HUES64 (cell line): ENCODE measurements around the gene MYO3B.
"Not testable (repeated sequence)": the region's sequence is repeated elsewhere in the genome, so short reads cannot be mapped to it uniquely, and the experiment has no call there.

Source experiments
- H3K27ac ChIP-seq: 2 replicates; pipeline ENCODE4 v1.7.0; 2013; ENCODE audit warnings: low read depth, low read length, inconsistent platforms
- H3K27me3 ChIP-seq: 2 replicates; pipeline ENCODE4 v1.6.1; 2013; ENCODE audit warnings: mild to moderate bottlenecking, low read length; ENCODE audit not compliant: insufficient read depth
- H3K36me3 ChIP-seq: 2 replicates; pipeline ENCODE4 v1.6.1; 2013; ENCODE audit warnings: mild to moderate bottlenecking, low read length; ENCODE audit not compliant: insufficient read depth
- H3K4me1 ChIP-seq: 2 replicates; pipeline ENCODE4 v1.6.1; 2013; ENCODE audit warnings: mild to moderate bottlenecking, low read length, moderate library complexity; ENCODE audit not compliant: insufficient read depth
- H3K4me3 ChIP-seq: 2 replicates; pipeline ENCODE4 v1.5.1; 2013; ENCODE audit warnings: mild to moderate bottlenecking, low read length, moderate library complexity
- H3K9ac ChIP-seq: 2 replicates; pipeline ENCODE4 v1.6.1; 2013; ENCODE audit warnings: mild to moderate bottlenecking, low read depth, low read length
- H3K9me3 ChIP-seq: 2 replicates; pipeline ENCODE4 v1.6.1; 2013; ENCODE audit warnings: low read depth, low read length; ENCODE audit not compliant: insufficient read depth
- WGBS: fragments of 150-250, 120-280 bp; methylation state at CpG from one replicate; pipeline ENCODE4 v1.1.7; 2013; ENCODE audit warnings: missing lambda C conversion rate; 5-methylcytosine and 5-hydroxymethylcytosine counted together

MYO3B gene

GRCh38 chr2:170196963-170197362, 19.0 kb downstream of the MYO3B start:
- H3K27me3 ChIP-seq = no peaks in the 10 kb centered on the region
- H3K36me3 ChIP-seq = no peaks in the 10 kb centered on the region
- 92% methylated on average over 3 of the region's 3 CpGs for WGBS
- H3K27ac ChIP-seq = no peak overlapping the region
- no peaks in the 10 kb centered on the region; the same call in 1 of the 2 replicates for H3K4me1 ChIP-seq
- no peak overlapping the region for H3K4me3 ChIP-seq
- H3K9me3 ChIP-seq = no peaks in the 10 kb centered on the region
- H3K9ac ChIP-seq = no peak overlapping the region

GRCh38 chr2:170201275-170201674, 23.3 kb downstream of the MYO3B start:
- Histone ChIP-seq H3K9me3 (no peaks in the 10 kb centered on the region), H3K36me3 (no peaks in the 10 kb centered on the region), H3K9ac (no peak overlapping the region), H3K4me3 (no peak overlapping the region), H3K27me3 (no peaks in the 10 kb centered on the region), H3K4me1 (no peaks in the 10 kb centered on the region; the same call in 1 of the 2 replicates), H3K27ac (no peak overlapping the region)
- 92% methylated on average over 1 of the region's 1 CpG for WGBS

DNA sequence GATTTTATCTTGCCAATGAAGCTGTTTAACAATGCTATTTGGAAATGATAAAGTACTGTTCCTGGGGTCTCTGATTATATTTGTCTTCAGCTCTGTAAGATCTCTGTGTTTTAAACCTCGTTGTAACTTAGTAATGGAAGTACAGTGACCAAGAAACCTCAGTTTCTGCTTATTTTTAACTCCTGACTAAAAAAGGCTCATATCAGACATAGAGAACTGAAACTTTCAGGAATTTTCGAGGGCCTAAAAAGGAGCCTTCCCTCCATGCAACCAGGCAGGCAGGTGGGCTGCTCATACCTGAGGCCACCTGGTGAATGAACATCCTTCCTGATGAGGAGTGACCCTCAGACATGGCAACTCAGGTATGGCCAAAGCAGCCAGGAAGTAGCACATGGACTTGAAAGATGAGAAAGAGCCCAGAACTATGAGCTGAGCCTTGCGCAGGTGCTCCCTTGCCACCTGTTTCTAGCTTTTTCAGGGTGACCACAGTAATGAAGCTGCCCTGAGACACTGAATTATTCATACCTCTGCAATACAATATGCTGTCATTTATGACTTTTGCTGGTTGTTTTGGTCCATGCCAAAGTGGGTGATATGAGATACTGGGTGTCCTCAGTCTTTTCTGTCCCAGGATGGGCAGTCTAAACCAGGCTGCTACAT, 23.9 kb downstream of the MYO3B start:
- Histone ChIP-seq H3K4me1 (no peaks in the 10 kb centered on the region), H3K9ac (no peak overlapping the region), H3K4me3 (no peak overlapping the region), H3K36me3 (no peaks in the 10 kb centered on the region), H3K27ac (no peak overlapping the region), H3K9me3 (peaks cover 1% of the 10 kb centered on the region; the same call in 1 of the 2 replicates), H3K27me3 (no peaks in the 10 kb centered on the region)
- 91% methylated on average over 3 of the region's 3 CpGs for WGBS

DNA sequence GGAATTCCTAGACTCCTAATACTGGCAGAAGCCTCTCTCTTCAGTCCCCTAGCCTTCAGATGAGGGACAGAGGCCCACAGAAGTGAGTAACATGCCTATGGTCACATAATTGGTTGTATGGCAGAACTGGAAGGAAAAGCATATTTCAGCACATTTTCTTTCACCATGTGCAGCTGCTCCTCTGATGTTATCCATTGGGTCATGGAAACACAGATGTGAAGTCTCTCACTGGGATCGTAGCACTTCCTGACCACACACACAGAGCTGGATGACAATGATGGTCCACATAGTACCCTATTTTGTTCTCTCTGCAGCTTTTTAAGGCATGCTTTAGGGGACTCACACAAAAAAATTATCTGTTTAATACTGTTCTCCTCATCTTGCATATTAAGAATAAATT, 24.5 kb downstream of the MYO3B start:
- Histone ChIP-seq H3K9ac (no peak overlapping the region), H3K36me3 (no peaks in the 10 kb centered on the region), H3K27ac (no peak overlapping the region), H3K4me1 (no peaks in the 10 kb centered on the region), H3K4me3 (no peak overlapping the region), H3K9me3 (peaks cover 4% of the 10 kb centered on the region; the same call in 1 of the 2 replicates), H3K27me3 (no peaks in the 10 kb centered on the region)
- WGBS = 93% methylated on average over 1 of the region's 1 CpG

DNA sequence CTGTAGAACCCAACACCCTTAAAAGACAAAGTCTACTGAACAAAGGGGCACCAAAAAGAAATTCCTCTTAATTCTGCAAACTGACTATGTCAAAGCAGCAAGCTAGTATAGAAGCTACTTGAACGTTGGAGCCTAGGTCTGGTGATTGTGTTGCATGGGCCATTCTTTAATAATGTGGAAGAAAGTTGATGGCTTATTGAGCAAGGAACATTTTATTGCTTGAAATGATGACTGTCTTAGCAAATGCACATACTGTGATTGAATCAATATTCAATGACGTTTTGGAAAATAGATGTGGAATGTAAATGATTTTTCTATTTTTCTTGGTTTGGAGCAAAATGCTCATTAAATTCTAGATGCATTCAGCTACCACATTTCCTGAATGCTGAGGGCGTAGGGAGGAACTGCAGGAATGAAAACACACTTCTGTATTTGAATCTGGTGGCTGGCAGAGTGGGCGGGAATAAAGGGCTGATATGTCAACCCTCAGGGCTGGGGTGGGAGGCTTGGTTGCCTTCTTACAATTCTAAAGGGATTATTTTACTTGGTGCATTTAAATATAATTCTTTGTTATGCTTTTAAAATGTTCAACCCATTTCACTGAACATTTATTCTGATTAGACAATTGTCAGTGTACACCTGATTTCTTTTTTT, 26.5 kb downstream of the MYO3B start:
- WGBS = 90% methylated on average over 4 of the region's 4 CpGs
- H3K27me3 ChIP-seq = no peaks in the 10 kb centered on the region
- H3K4me3 ChIP-seq = no peak overlapping the region
- H3K27ac ChIP-seq = no peak overlapping the region
- H3K36me3 ChIP-seq = no peaks in the 10 kb centered on the region
- H3K9me3 ChIP-seq = peaks cover 22% of the 10 kb centered on the region
- H3K9ac ChIP-seq = no peak overlapping the region
- H3K4me1 ChIP-seq = no peaks in the 10 kb centered on the region

DNA sequence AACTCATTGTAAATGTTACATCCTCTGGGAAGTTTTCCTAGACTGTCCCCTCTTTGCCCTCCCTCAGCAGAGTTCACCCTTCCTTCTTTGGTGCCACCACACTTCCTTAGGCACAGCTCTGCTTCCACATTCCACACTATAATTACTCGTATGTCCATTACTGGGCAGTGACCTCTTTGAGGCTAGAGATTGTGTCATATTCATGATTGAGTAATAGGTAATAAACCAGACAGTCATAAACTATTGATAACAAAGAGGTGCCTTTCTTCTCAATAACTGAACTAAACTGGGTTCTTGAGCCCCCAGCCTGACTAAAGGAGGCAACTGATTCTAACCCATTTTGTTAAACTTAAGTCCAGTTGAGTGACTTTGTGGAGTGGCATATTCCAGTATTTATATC, 28.3 kb downstream of the MYO3B start:
- H3K4me3 ChIP-seq = no peak overlapping the region
- no peak overlapping the region for H3K9ac ChIP-seq
- no peaks in the 10 kb centered on the region for H3K4me1 ChIP-seq
- H3K27me3 ChIP-seq = no peaks in the 10 kb centered on the region
- WGBS = 80% methylated on average over 1 of the region's 1 CpG
- H3K27ac ChIP-seq = no peak overlapping the region
- no peaks in the 10 kb centered on the region for H3K36me3 ChIP-seq
- H3K9me3 ChIP-seq = peaks cover 37% of the 10 kb centered on the region

- 81% methylated on average over 3 of the region's 3 CpGs for WGBS
Measured at GRCh38 chr2:170206805-170207407, 29.0 kb downstream of the MYO3B start.

GRCh38 chr2:170207901-170208300, 30.0 kb downstream of the MYO3B start:
- Histone ChIP-seq H3K9me3 (peaks cover 40% of the 10 kb centered on the region), H3K4me1 (peaks cover 7% of the 10 kb centered on the region), H3K36me3 (no peaks in the 10 kb centered on the region), H3K27me3 (no peaks in the 10 kb centered on the region), H3K9ac (no peak overlapping the region), H3K27ac (no peak overlapping the region), H3K4me3 (no peak overlapping the region)
- 93% methylated on average over 4 of the region's 4 CpGs for WGBS

More at GRCh38 chr2:170206805-170207407, 29.0 kb downstream of the MYO3B start:
- H3K27me3 ChIP-seq = no peaks in the 10 kb centered on the region
- H3K9me3 ChIP-seq = peaks cover 40% of the 10 kb centered on the region
- H3K27ac ChIP-seq = no peak overlapping the region
- H3K4me1 ChIP-seq = no peaks in the 10 kb centered on the region
- no peak overlapping the region for H3K4me3 ChIP-seq
- H3K9ac ChIP-seq = no peak overlapping the region
- H3K36me3 ChIP-seq = no peaks in the 10 kb centered on the region

DNA sequence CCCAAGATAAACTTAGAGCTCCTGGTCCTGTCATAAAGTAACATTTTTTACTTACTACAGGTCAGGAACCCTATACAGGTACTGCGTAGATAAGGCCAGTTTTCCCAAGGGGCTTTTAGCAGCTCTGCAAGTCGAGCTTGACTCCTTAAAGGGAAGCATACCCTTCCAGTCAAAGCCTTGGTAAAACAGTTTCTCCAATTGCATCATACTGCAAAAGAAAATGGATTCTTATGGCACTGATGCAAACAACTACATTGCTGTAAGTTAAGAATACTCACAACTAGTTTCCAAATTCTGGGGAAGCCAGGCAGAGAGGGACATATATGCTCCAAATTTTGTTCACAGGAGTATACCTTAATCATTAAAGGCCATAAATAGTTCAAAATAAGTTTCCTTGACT, 31.0 kb downstream of the MYO3B start:
- H3K4me3 ChIP-seq = no peak overlapping the region
- H3K9me3 ChIP-seq = peaks cover 40% of the 10 kb centered on the region
- no peaks in the 10 kb centered on the region for H3K27me3 ChIP-seq
- no peak overlapping the region for H3K27ac ChIP-seq
- H3K9ac ChIP-seq = no peak overlapping the region
- WGBS = 96% methylated on average over 2 of the region's 2 CpGs
- peaks cover 14% of the 10 kb centered on the region for H3K4me1 ChIP-seq
- no peaks in the 10 kb centered on the region for H3K36me3 ChIP-seq

DNA sequence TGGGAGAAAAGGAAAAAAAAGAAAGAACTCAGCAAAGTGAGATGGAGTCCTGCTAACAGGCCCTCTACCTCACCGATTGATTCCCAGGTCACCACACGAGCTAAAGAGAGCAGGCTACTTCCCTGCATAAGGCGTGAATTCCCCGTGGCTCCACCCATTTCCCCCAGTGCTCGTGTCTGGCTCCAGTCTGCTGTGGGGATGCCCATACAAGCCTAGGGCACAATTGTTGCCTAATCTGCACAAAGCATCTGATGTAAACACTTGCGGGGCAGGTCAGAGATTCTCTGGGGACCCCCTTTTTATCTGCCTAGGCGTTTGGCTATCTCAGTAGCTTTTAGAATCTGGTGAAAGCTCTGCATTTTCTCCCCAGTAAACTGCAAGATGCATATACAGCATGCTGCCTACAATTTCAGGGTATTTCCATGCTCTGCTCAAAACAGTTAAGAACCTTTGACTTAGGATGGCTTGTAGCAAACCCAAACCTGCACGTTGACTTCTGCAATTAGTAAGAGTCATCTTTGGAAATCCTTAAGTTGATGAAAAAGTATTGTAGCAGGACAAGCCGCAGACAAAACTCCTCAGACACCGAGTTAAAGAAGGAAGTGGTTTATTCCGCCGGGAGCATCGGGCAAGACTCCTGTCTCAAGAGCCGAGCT, 34.8 kb downstream of the MYO3B start:
- no peaks in the 10 kb centered on the region for H3K36me3 ChIP-seq
- WGBS = 62% methylated on average over 14 of the region's 14 CpGs
- H3K27ac ChIP-seq = peak overlapping the region; percentile 3; the same call in 1 of the 2 replicates
- no peak overlapping the region for H3K4me3 ChIP-seq
- H3K9me3 ChIP-seq = peaks cover 34% of the 10 kb centered on the region
- peaks cover 48% of the 10 kb centered on the region for H3K4me1 ChIP-seq
- no peaks in the 10 kb centered on the region for H3K27me3 ChIP-seq
- H3K9ac ChIP-seq = no peak overlapping the region

DNA sequence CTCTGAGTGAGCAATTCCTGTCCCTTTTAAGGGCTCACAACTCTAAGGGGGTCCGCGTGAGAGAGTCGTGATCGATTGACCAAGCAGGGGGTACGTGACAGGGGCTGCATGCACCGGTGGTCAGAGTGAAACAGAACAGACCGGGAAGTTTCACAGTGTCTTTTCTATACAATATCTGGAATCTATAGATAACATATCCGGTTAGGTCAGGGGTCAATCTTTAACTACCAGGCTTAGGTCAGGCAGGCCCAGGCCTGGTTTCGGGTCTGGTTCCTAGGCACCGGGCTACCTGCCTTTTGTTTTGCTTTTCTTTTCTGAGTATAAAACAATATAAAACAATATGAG, 35.3 kb downstream of the MYO3B start:
- peaks cover 53% of the 10 kb centered on the region for H3K4me1 ChIP-seq
- H3K27me3 ChIP-seq, H3K9ac ChIP-seq, H3K36me3 ChIP-seq, H3K4me3 ChIP-seq: not testable (repeated sequence)
- 75% methylated on average over 9 of the region's 10 CpGs for WGBS
- peaks cover 29% of the 10 kb centered on the region for H3K9me3 ChIP-seq
- peak overlapping the region; percentile 3; the same call in 1 of the 2 replicates for H3K27ac ChIP-seq
